ENCODE data around the gene FFAR1.

Gene FFAR1

GRCh38 chr19:35314858-35315470, 32.7 kb upstream of the FFAR1 start:
- no peak for DNase-seq (ENCODE audit: low spot score)

DNA sequence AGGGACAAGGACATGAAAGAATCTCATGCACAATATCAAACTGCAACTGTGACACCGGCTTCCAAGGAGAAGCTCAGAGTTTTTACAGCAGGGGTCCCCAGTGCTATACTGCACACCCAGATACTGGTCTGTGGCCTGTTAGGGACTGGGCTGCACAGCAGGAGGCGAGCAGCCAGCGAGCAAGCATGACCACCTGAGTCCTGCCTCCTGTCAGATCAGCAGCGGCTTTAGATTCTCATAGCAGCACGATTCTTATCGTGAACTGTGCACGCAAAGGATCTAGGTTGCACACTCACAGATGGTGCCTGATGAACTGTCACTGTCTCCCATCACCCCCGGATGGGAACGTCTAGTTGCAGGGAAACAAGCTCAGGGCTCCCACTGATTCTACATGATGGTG, 31.8 kb upstream of the FFAR1 start:
- DNase-seq (ENCODE audit: low spot score), result no peak

DNA sequence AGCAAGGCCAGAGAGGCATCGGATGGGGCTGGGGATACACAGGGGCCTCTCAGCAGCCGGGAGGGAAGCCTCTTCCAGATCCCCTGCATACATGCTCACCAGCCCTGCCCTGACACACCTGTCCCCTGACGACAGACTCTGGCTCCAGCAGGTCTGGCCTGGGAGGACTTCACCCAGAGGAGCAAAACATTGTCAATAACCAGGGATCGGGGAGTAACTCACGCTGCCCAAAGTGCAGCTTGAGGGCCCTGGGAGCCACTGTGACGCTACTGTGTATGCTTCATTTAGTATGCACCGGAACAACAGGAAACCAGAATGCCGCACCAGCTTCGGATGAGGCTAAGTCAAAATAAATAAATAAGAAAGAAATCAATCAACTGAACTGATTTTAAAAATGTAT, 31.1 kb upstream of the FFAR1 start:
- DNase-seq (ENCODE audit: low spot score), result no peak

- DNase-seq (ENCODE audit: low spot score), result no peak
Observed at GRCh38 chr19:35317464-35318043, 30.1 kb upstream of the FFAR1 start.

- DNase-seq (ENCODE audit: low spot score), result peak; percentile 99
Observed at GRCh38 chr19:35318679-35319448, 28.8 kb upstream of the FFAR1 start.

DNA sequence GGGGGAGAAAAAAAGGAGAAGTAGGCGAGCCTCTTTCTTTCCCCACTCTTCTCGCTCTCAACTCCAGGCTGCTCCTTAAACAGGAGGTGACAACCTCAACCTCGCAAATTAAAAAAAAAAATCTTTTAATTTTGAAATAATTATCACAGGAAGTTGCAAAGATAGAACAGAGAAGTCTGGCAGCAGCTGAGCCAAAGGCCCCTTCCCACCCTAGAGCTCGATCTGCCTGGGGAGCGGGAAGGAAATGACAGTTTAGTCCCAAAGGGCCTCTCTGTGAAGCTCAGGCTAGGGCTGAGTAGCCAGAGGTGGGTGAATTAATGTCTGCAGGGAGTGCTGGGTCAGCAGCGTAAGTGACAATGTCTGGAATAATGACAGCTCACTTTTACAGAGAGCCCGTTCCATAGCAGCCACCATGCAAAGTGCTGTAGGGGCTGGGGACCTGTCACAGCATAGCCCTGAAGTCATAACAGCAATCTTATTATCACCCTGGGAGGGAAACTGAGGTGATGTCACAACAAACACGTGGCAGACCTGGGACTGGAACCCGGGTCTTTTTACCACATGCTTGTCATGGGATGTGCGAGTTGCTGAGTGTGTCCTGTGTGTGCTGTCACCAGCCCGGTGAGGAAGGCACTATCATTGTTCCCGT, 27.5 kb upstream of the FFAR1 start:
- no peak for DNase-seq (ENCODE audit: low spot score)

GRCh38 chr19:35321291-35321690, 26.4 kb upstream of the FFAR1 start:
- DNase-seq (ENCODE audit: low spot score), result no peak

DNA sequence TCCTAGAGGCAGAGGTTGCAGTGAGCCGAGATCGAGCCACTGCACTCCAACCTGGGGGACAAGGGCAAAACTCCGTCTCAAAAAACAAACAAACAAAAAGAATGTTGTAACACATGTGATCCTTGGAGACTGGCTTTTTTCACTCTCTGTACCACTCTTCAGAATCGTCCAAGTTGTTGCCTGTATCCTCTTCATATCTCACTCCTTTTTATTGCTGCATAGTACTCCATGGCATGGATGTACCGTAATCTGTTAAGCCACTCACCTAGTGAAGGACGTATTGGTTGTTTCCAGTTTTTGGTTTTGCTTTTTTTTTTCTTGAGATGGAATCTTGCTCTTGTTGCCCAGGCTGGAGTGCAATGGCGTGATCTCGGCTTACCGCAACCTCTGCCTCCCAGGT, 25.7 kb upstream of the FFAR1 start:
- DNase-seq (ENCODE audit: low spot score), result no peak

DNA sequence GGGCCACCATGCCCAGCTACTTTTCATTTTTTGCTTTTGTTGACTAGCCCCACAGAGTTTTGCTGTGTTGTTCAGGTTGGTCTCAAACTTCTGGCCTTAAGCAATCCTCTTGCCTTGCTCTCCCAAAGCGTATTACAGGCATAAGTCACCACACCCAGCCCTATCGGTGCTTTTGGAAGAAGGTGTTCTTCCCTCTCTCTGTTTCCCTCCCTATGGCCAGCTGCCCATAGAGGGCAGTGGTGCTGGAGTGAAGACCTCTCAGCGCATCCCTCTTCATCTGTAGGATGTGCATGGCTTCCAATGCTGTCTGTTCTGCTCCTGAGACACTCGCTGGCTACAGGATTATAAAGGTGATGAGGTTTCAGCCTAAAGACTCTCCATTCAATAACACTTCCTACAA, 20.1 kb upstream of the FFAR1 start:
- no peak for DNase-seq (ENCODE audit: low spot score)

DNA sequence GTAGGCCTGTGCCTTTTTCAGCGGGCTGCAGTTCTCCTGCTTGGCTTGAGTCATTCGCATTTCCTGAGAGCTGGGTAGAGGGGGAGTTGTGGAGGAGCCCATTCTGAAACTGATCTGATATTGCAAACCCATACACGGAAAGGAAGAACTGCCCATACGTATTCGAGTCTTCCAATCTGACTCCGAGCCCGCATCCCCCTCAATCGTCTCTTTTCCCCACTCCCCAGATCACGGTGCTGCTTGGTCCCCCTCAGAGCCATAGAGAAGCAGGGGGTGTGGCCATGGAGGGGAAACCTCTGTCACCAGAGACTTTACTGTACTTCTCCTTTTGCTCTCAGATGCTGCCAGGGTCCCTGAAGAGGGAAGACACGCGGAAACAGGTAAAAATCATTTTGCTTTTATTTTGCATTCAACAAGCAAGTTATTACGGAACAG, 18.8 kb upstream of the FFAR1 start, which contains the start of gene CD22:
CD22 (plus strand) TSS at position 337 of the 435 bp plus-strand sequence. CDS start 2,854 bp downstream, outside the sequence.
- DNase-seq (ENCODE audit: low spot score), result no peak

DNA sequence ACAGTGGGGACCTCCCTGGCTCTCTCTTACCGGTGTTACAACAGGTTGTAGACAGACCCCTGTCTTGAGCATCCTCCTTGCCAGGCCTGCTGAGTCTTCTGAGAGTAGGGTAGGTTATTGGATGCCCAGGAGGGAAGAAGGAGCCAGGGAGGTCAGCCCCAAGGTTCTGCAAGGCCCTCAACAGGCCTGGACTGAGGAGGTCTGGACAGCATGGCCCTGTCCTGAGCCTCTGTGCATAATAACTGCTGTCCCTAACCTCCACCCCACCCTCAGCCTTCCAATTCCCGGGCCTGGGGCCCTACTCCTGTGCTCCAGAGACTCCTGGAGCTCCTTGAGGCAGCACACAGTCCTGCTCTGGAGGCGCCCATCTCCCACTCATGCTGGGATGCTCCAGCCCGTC, 18.4 kb upstream of the FFAR1 start:
- DNase-seq (ENCODE audit: low spot score), result no peak

GRCh38 chr19:35330475-35330874, 17.2 kb upstream of the FFAR1 start:
- DNase-seq (ENCODE audit: low spot score), result no peak

GRCh38 chr19:35331551-35332214, 16.0 kb upstream of the FFAR1 start:
- no peak for DNase-seq (ENCODE audit: low spot score)

- DNase-seq (ENCODE audit: low spot score), result no peak
Observed at GRCh38 chr19:35332817-35333216, 14.9 kb upstream of the FFAR1 start.

DNA sequence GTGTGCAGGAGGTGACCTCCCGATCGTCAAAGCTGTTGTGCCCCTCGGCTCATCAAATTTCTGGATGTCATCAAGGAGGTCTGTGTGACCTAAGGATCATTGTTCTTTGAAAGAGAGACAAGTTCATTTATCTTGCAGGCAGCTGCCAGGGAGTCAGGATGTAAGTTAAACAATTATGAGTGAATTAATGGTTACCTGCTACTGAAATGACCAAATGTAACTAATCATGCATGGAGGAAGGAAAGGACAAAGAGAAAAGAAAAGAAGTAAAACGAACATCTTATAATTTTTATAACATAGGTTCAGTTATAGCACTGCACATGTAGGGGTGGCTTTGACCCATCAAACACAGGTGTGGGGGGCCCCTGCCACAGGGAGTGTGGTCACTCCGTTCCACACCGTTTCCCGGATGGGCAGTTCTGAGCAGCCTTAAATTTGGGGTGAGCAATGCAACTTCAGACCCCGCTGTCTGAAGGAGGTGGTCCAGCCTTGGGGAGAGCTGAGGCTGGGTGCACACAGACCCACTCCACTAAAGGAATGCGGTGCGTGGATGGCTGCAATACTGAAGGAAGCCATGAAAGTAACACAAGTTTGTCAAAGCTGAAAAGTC, 13.5 kb upstream of the FFAR1 start:
- no peak for DNase-seq (ENCODE audit: low spot score)

- DNase-seq (ENCODE audit: low spot score), result no peak
Observed at GRCh38 chr19:35336166-35336955, 11.3 kb upstream of the FFAR1 start.

DNA sequence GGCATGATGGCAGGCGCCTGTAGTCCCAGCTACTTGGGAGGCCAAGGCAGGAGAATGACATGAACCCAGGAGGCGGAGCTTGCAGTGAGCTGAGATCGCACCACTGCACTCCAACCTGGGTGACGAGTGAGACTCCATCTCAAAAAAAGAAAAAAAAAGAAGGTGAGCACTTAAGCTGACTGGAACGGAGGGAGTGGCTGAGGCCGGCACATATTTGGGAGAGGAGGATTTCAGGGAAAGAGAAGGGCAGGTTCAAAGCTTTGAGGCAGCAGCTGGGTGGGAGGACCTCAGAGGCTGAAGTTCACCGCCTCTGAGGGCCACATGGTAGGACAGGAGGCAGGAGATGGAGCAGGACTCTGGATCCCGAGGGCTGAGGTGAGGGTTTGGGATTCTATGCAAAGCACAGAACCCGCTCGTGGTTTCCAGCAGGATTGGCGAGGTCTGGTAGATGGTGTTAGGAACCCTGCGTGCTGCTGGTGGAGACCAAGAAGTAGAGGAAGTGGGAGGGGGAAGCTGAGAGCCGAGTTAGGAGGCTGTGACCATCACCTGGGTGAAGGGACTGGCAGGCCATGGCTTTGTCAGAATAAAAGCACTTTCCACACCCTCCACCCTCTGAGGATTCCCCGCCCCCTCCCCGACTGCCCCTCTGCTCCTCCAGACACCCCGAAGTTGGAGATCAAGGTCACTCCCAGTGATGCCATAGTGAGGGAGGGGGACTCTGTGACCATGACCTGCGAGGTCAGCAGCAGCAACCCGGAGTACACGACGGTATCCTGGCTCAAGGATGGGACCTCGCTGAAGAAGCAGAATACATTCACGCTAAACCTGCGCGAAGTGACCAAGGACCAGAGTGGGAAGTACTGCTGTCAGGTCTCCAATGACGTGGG, 10.4 kb upstream of the FFAR1 start:
- DNase-seq (ENCODE audit: low spot score), result no peak

DNA sequence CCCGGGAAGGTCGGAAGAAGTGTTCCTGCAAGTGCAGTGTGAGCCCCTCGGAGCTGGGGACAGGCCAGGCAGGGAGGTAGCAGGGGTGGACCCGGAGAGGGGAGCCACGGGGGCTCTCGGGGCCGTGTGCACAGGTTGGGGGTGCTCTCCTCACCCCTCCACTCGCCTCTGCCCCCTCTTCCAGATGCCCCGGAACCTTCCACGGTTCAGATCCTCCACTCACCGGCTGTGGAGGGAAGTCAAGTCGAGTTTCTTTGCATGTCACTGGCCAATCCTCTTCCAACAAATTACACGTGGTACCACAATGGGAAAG, 9.8 kb upstream of the FFAR1 start:
- no peak for DNase-seq (ENCODE audit: low spot score)

- DNase-seq (ENCODE audit: low spot score), result no peak
Observed at GRCh38 chr19:35340431-35340830, 7.3 kb upstream of the FFAR1 start.

- DNase-seq (ENCODE audit: low spot score), result no peak
Observed at GRCh38 chr19:35341006-35341405, 6.7 kb upstream of the FFAR1 start.

Data from SW480 (cell line).